Mucosa of stomach (tissue), 1 donor: ENCODE data around the gene RAI14.
"Not testable (repeated sequence)": the region's sequence is repeated elsewhere in the genome, so short reads cannot be mapped to it uniquely, and the experiment has no call there.

Experiments used
- H3K27me3 ChIP-seq: one replicate; pipeline ENCODE4 v1.7.0; 2013; ENCODE audit warnings: mild to moderate bottlenecking, low read length; ENCODE audit not compliant: control insufficient read depth, insufficient read depth
- H3K36me3 ChIP-seq: one replicate; pipeline ENCODE4 v1.7.0; 2013; ENCODE audit warnings: low read length; ENCODE audit not compliant: control insufficient read depth, insufficient read depth
- H3K4me1 ChIP-seq: one replicate; pipeline ENCODE4 v1.7.0; 2013; ENCODE audit warnings: mild to moderate bottlenecking, low read length; ENCODE audit not compliant: control insufficient read depth, insufficient read depth
- H3K4me3 ChIP-seq: one replicate; pipeline ENCODE4 v1.7.0; 2013; ENCODE audit warnings: low read length
- H3K9ac ChIP-seq: one replicate; pipeline ENCODE4 v1.7.0; 2013; ENCODE audit warnings: mild to moderate bottlenecking, low read length, moderate library complexity
- H3K9me3 ChIP-seq: one replicate; pipeline ENCODE4 v1.7.0; 2013; ENCODE audit warnings: mild to moderate bottlenecking, low read length, moderate library complexity; ENCODE audit not compliant: control insufficient read depth
- donor health status: Pancreatic carcinoma.

Gene RAI14

DNA sequence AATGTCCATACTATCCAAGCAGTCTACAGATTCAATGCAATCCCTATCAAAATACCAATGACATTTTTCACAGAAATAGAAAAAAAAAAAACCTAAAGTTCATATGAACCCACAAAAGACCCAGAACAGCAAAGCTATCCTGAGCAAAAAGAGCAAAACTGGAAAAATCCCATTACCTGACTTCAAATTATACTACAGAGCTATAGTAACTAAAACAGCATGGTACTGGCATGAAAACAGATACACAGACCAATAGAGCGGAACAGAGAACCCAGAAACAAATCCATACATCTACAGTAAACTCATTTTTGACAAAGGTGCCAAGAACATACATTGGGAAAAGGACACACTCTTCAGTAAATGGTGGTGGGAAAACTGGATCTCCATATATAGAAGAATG is 118.5 kb downstream of the RAI14 start:
- not testable (repeated sequence) for H3K9me3 ChIP-seq, H3K36me3 ChIP-seq, H3K4me3 ChIP-seq, H3K9ac ChIP-seq, H3K4me1 ChIP-seq, H3K27me3 ChIP-seq

DNA sequence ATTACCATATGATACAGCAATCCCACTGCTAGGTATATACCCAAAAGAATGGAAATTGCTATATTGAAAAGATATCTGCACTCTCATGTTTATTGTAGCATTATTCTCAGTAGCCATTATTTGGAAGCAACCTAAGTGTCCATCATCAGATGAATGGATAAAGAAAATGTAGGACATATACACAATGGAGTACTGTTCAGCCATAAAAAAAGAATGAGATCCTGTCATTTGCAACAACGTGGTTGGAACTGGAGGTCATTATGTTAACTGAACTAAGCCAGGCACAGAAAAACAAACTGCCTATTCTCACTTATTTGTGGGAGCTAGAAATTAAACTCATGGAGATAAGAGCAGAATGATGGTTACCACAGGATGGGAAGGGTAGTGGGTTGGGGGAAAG is 119.8 kb downstream of the RAI14 start:
- no peaks in the 10 kb centered on the region for H3K9me3 ChIP-seq
- no peaks in the 10 kb centered on the region for H3K36me3 ChIP-seq
- no peaks in the 10 kb centered on the region for H3K4me1 ChIP-seq
- H3K9ac ChIP-seq = no peak overlapping the region
- no peaks in the 10 kb centered on the region for H3K27me3 ChIP-seq
- no peak overlapping the region for H3K4me3 ChIP-seq

DNA sequence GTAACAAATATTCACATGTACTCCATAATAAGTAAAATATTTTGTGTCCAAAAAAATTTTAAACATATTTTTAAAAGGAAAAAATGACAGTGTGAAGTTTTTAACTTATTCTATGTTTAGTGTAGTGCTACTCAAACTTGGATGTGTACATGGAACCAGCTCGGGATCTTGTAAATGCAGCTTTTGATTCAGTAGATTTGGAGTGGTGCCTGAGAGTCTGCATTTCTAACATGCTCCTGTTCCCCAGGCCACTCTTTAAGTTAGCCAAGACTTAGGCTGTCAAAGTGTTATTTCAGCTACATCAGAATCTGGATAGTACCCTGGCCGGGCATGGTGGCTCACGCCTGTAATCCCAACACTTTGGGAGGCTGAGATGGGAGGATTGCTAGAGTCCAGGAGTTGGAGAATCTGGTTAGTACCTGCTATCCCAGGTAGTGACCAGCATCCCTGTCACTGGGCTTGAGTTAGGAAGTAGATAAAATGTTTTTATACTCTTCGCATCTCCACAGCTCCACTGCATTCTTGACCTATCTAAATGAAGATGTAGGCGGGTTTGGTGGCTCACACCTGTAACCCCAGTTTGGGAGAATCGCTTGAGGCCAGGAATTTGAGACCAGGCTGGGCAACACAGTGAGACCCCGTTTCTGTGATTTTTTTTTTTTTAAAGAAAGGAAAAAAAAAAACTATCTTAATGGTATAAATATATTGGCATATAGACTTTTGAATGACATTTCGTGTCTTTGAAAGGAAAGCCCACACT is 122.1 kb downstream of the RAI14 start:
- H3K36me3 ChIP-seq = no peaks in the 10 kb centered on the region
- no peaks in the 10 kb centered on the region for H3K4me1 ChIP-seq
- no peaks in the 10 kb centered on the region for H3K27me3 ChIP-seq
- peaks cover 4% of the 10 kb centered on the region for H3K9me3 ChIP-seq
- no peak overlapping the region for H3K9ac ChIP-seq
- no peak overlapping the region for H3K4me3 ChIP-seq

DNA sequence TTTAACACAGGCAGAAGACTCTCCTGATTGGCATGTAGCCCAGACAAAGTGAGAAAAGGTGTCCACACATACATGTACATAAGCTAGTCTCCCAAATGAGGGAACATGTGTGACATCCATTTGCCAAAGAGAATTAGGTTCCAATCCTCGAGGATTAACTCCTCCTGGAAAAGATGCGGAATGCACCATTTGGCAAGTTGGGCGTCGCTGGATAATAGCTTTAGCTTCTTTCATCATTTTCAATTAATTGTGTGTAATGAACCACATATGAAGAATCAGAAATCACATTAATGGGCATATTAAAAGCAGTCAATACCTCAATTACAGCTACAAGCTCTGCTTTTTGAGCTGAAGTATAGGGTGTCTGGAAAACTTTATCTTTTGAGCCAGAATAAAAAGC is 127.8 kb downstream of the RAI14 start:
- H3K4me1 ChIP-seq, H3K9ac ChIP-seq, H3K36me3 ChIP-seq, H3K9me3 ChIP-seq, H3K27me3 ChIP-seq, H3K4me3 ChIP-seq: not testable (repeated sequence)

DNA sequence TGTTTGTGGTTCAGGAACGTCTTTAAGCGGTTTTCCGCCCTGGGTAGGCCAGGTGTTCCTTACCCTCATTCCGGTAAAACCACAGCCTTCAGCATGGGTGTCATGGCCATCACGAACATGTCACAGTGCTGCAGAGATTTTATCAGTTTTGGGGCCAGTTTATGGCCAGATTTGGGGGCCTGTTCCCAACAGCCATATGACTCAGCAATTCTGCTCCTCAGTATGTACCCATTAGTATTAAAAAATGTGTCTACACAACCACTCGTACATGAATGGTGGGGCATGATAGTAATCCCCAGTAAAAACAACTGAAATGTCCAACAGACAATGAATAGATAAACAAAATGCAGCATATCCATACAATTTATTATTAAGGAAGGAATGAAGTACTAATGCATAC is 130.9 kb downstream of the RAI14 start:
- H3K4me3 ChIP-seq = no peak overlapping the region
- H3K27me3 ChIP-seq = no peaks in the 10 kb centered on the region
- H3K36me3 ChIP-seq = no peaks in the 10 kb centered on the region
- H3K9me3 ChIP-seq = no peaks in the 10 kb centered on the region
- H3K9ac ChIP-seq = no peak overlapping the region
- no peaks in the 10 kb centered on the region for H3K4me1 ChIP-seq

DNA sequence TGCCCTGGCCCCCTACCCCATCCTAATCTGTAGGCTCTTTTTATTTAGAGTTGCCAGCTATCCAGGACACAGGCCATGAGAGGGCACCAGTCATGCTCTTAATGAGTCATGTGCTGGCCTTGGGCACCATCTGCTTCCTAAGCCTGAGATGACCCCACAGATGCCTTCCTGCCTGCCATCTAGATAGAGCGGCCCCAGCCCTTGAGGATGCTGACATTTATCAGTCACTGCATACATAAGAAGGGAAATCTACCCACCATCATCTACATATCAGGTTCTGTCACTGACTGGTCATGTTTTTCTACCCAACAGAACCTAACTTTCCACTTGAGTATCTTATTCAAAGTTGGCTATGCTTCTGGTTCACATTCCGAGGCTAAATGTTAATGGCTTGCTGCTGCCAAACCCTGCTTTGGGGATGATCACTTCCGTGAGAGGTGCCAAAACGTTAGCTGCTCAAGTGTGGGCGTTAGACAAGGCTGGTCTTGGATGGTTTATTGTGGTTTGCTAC is 132.9 kb downstream of the RAI14 start:
- Histone ChIP-seq H3K4me3 (no peak overlapping the region), H3K9ac (no peak overlapping the region), H3K36me3 (no peaks in the 10 kb centered on the region), H3K4me1 (no peaks in the 10 kb centered on the region), H3K27me3 (no peaks in the 10 kb centered on the region), H3K9me3 (no peaks in the 10 kb centered on the region)

DNA sequence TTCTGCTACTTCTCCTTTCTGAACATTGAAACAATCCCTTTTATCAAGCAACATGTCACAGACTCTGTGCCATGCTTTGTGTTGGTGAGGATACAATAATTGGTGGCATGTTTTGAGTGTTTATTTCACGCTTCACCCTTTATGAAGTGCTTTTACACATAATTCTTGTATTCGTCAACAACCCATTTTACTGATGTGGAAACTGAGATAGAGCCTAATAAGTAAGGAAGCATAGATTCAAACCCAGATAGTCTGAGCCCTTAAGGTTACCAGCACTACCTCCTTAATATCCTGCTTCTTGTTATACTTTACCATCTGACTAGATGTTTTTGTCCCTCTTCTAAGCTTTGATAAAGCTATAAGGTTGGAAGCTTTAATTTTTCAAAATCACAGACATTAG is 133.5 kb downstream of the RAI14 start:
- H3K4me1 ChIP-seq = no peaks in the 10 kb centered on the region
- H3K9ac ChIP-seq = no peak overlapping the region

DNA sequence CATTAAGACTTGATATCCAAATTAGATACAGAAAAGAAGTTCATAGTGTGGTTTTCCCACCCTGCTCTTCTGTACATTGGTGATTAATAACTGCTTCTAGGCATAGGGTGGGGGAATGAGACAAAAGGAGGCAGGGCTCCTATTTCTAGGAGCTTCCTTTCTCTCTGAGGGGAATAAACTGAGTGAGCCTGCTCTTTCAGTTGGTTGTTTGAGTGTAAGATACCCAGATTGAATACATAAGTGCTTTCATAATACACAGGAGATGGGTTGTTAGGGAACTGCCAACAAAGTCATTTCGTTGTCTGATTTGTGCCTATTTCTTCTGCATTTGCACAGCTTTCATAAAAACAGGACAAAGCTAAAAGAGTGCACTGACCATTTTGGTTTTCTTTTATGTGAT is 133.9 kb downstream of the RAI14 start:
- Histone ChIP-seq H3K4me1 (no peaks in the 10 kb centered on the region), H3K4me3 (no peak overlapping the region), H3K36me3 (no peaks in the 10 kb centered on the region), H3K27me3 (no peaks in the 10 kb centered on the region), H3K9me3 (no peaks in the 10 kb centered on the region), H3K9ac (no peak overlapping the region)

More for the DNA sequence above, 133.5 kb downstream of the RAI14 start:
- Histone ChIP-seq H3K9me3 (no peaks in the 10 kb centered on the region), H3K27me3 (no peaks in the 10 kb centered on the region), H3K36me3 (no peaks in the 10 kb centered on the region), H3K4me3 (no peak overlapping the region)

DNA sequence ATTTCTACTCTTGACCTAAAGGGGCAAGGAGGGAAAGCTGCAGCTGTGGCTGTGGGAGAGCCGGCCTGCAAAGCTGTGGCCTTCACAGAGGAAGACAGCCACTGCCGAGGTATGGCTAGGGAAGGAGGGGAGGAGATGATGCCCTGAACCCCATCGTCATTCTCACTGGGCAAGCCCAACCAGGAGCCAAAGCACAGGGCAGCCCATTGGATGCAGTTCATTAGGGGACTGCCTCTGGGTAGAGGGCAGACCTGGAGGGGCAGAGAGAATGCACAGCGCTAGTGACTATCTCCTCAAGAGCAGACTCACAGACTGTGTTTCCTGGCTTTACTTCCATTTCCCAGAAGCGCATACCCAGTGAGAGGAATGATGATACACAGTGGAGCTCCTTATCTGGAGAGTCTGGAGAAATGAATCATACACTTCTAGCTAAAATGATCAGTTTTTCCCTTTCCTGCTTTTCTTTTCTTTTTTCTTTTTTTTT is 135.7 kb downstream of the RAI14 start:
- H3K4me3 ChIP-seq = no peak overlapping the region
- no peak overlapping the region for H3K9ac ChIP-seq
- H3K27me3 ChIP-seq = no peaks in the 10 kb centered on the region
- H3K4me1 ChIP-seq = no peaks in the 10 kb centered on the region
- H3K36me3 ChIP-seq = no peaks in the 10 kb centered on the region
- H3K9me3 ChIP-seq = no peaks in the 10 kb centered on the region

DNA sequence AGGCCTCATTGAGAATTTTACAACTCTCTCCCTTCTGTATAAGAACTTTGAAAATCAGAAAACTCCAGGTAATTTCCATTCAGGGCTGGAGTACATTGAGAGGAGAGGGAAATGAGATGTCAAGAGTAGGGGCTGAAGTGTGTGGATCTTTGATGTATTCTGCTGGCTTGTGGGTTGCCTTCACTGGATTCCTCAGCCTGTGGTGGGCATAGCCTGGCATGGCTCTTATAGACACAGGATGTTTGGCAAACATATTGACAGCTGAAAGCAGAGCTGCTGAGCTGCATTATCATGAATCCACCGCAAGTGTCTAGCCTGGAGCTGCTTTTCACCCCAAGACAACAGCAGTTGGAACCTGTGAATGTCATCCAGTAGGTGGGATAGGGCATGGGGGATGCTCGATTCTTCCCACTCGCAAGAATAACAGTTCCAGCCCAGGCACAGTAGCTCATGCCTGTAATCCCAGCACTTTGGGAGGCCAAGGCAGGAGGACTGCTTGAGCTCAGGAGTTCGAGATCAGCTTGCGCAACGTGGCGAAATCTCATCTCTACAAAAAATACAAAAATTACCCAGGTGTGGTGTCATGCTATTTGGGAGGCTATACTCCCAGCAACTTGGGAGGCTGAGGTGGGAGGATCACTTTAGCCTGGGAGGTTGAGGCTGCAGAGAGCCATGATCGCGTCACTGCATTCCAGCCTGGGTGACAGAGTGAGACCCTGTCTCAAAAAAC is 146.9 kb downstream of the RAI14 start:
- no peaks in the 10 kb centered on the region for H3K36me3 ChIP-seq

DNA sequence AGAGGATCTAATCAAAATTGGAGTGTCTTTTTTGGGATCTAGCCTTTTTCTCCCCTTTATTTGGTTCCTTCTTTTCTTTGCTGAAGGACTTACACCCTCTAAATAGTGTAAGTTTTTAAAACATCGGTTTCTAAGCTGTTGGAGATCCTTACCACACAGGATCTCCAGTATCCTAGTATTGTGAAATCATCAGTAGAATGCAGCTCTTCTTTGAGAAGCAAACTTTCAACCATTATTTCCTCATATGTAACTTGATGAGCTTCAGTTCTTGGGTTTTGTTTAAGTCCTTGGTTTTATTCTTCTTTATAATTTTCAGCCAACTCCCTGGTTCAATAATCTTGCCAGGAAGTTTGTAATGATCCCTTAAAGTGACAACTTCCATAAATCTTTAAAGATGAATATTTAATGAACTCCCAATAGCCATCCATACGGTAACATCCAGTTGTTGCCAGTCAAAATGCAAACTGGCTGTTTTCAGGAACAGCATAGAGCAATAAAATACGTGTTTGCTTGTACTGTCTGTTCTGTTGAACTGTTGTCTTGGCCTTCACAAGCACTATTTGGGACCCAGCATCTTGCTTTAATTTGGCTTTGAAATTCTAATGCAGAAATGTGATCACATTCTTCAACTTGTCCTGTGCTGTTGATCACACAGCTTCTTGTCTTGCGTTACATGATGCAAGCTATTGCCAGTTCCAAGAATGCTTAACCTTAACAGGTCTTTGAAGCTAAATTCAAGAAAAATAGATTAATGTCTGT is 148.0 kb downstream of the RAI14 start:
- Histone ChIP-seq H3K27me3 (no peaks in the 10 kb centered on the region), H3K9me3 (no peaks in the 10 kb centered on the region), H3K4me1 (no peaks in the 10 kb centered on the region), H3K36me3 (no peaks in the 10 kb centered on the region), H3K9ac (no peak overlapping the region), H3K4me3 (no peak overlapping the region)

More for the DNA sequence above, 146.9 kb downstream of the RAI14 start:
- H3K9me3 ChIP-seq = no peaks in the 10 kb centered on the region
- H3K27me3 ChIP-seq = no peaks in the 10 kb centered on the region
- no peaks in the 10 kb centered on the region for H3K4me1 ChIP-seq
- no peak overlapping the region for H3K4me3 ChIP-seq
- H3K9ac ChIP-seq = no peak overlapping the region

DNA sequence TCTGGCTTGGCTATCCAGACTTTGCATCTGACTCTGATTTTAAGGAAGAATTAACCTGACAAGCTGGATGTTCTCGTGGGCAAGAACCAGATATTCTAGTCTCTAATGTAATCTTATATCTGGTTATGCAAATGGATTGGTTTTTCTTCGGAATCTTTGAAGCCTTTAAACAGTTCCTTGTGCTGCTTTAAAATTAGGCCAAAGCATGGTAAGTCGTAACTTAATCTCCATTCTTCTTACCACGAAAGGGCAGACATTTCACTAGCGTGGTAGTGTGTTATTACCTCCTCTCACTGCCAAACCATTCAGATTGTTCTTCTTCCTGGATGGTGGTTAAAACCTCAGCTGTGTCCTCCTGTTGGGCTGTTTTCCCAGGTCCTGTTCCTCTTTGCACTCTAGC is 148.8 kb downstream of the RAI14 start:
- H3K4me1 ChIP-seq = no peaks in the 10 kb centered on the region
- H3K36me3 ChIP-seq = no peaks in the 10 kb centered on the region
- no peaks in the 10 kb centered on the region for H3K9me3 ChIP-seq
- no peak overlapping the region for H3K9ac ChIP-seq
- H3K27me3 ChIP-seq = no peaks in the 10 kb centered on the region
- H3K4me3 ChIP-seq = no peak overlapping the region
